ENCODE data around the gene CFAP99.

GRCh38 chr4:2389691-2390090, 29.1 kb upstream of the CFAP99 start:
- TF ChIP-seq POLR2A (IDR thresholded peaks at IDR 0.05) (no peak), CTCF (IDR thresholded peaks at IDR 0.05) (no peak)

Measured in uterus (tissue), 2 donors.